DMS153 (cell line): ENCODE data around the gene ATP6V0C.

Experiments used
- DNase-seq: peaks from one replicate; lab custom pipeline; 2025; lab: John Stamatoyannopoulos, UW

ATP6V0C gene

DNA sequence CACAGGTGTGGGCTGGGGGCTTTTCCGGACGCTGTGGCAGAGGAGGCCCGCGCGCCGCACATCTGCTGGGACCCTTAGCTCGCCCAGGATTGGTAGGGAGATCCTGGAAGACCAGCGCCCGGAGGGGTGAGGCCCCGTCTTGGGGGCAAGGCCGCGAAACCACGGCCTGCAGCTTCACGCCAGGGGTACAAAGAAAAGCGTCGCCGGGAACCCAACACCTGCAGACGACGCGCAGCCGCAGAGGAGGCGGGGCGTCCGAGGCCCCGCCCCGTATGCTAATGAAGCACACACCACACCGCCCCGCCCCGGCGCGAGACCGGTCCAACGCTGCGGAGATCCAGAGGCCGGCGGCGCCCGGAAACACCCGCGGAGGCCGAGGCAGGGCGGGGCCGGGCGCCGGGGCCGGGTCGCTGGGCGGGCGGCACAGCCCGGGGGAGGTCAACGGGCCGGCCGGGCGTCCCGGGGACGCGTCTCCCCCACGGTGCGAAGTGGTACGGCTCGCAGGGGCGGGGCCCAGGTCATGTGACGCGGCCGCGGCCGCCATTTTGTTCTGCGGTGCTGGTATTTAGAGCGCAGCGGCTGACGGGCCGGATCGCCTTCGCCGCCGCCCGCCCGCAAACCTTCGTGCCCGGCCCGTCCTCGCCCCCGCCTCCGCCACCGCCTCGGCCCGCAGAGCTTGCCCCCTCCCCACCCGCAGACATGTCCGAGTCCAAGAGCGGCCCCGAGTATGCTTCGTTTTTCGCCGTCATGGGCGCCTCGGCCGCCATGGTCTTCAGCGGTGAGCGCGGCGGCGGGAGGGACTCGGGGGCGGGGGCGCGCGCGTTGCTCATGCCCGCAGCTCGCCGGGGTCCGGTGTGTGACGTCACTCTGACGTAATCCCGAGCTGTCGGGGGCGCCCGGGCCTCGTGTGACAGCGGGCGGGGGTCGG is at the start of gene ATP6V0C:
ATP6V0C (plus strand) TSS at position 548 of the 928 bp plus-strand sequence; CDS start at position 700, 152 bp downstream.
- peak; percentile 74 for DNase-seq

GRCh38 chr16:2464333-2464732 is 49.4 kb upstream of the ATP6V0C start:
- DNase-seq, result no peak

- DNase-seq, result no peak
Measured at GRCh38 chr16:2465653-2466415, 47.9 kb upstream of the ATP6V0C start.

DNA sequence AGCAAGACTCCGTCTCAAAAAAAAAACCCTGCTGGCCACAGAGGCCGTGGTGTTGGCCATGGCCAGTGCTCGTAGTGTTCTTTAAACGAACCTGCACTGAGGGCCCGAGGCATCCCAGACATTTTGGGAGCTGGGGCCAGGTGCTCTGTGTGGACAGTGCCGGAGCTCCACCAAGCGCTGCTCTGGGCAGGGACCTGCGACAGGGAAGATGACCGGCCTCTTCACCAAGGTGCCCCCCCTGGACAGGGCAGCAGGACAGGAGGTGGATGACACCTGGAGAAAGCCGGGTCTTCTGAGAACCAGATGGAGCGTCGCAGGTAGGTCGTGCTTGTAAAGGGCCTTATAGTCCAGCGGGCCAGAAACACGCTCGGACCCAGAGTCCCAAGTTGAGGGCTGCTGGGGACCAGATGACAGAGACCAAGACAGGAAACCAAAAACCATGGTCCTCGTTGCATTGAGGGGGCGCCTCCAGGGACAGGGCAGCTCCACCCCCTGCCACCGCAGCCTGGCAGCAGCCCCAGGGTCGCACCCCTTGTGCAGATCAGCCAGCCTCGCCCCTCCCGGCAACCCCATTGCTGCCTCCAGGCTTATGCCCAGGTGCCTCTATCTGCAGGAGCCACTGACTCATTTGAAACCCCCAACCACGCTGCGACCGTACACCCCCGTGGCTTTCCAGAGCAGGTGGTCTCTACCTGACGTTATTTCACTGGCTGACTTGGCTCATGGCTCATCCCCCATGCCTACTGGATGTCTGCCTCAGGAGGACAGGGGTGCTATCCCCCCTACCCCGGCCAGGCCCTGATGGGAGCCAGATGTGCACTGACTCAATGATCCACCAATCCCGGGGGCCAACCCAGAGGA is 46.9 kb upstream of the ATP6V0C start:
- no peak for DNase-seq

DNA sequence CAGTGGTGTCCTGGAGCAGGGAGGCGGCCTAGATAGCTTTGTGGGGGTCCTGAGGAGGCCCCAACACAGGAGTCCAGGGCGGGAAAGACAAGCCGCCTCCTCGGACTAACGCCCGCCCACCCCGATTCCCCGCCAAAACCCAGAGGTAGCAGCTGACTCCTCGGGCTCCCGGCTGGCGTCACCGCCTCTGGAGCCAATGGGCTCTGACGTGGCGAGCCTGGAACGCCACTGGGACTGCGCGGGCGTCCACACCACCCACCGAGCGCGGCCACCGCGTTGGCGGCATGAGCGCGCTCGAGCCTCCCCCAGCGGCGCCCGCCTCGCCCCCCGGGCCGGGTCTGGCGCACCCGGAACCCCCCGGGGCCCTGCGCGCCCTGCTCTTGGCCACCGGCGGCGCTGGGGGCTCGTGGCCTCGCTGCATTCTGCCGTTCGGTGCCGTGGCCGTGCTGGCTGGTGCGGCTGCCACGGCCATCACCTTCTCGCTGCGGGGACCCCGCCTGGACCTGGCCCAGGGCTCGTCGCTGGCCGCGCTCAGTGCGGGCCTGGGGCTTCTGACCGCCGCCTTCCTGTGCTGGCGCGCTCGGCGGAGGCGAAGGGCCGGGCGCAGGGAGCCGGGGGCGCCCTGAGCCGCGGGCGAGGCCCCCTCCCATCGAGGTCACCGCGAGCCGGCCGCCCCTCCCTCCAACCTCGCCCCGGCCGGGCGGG is 46.1 kb upstream of the ATP6V0C start:
- peak; percentile 82 for DNase-seq

DNA sequence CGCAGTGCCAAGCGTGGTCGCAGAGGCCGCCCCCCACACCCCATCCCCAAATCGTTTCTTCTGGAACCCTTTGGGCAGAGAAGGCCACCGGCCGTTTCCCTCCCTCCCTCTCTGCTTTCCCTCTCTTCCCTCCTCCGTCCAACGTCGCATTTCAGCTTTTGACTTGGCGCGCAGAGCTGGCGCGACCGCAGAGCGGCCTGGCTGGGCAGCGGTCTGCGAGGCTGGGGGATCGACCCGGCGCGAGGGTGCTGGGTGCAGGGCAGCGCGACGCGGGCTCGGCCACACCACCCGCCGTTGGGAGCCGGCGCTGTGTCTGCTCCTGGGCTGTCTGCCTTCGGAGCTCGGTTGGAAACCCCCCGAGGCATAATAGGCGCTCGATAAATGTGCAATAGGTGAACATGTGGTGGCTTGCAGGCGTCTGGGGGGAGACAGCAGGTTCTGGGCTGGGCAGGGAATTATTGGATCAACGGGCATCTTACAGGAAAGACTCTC is 45.5 kb upstream of the ATP6V0C start:
- DNase-seq, result peak; percentile 83

- peak; percentile 98 for DNase-seq
Measured at GRCh38 chr16:2468725-2469398, 44.9 kb upstream of the ATP6V0C start.

DNA sequence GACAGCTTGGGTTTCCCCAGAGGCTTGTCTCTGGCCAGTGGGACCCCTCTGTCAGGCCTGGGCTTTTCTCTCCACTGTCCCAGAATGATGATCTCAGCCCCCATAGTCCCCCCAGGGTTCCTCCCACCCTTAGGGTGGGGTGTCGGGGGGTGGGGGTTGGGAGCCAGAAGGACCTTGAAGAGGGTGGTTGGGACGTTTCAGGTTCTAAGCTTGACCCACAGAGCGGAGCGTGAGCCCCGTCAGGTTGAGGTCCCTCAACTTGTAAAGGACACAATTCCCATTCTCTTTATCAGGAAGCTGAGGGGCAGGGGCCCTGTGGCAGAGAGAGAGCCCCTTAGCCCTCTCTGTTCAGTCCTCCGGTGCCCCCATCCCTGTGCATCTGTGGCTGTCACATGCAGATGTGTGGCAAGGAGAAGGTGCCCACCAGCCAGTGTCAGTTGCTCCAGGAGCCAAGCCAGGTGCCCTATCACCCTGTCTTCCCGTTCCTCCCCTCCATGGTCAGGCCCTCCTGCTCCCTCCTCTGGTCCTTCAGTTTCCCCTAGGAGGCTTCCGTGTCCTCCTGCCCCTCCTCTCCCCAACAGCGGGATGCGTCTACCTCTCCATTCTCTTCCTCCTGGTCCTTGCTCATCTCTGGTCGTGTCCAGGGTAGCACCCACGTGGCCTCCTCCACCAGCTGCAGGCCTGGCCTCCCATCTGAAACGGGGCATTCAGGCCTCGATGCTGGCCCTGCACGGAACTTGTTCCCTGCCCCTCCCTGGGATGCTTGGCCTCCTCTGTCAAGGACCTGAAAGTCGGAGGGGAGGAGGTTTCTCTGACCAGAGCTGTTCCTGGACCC is 44.1 kb upstream of the ATP6V0C start:
- DNase-seq, result peak; percentile 40

GRCh38 chr16:2470234-2470601 is 43.5 kb upstream of the ATP6V0C start:
- no peak for DNase-seq

DNA sequence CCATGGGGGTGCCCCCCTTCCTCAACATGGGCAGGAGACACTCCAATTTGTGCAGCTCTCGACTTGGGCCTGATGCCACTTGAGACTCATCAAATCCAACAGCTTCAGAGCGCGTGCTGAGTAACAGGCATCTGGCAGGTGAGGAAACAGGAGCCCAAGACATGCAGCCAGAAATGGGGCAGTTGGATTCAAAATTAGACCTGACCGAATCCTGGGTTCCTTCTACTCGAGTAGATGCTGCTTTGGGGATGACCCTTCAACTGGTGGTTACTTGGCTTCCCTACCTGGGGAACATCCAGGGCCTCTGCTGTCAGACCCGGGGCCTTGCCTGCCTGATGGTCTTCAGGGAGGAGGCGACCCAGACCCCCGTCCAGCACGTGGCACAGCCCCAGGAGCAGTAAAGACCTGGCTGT is 43.1 kb upstream of the ATP6V0C start:
- peak; percentile 12 for DNase-seq

DNA sequence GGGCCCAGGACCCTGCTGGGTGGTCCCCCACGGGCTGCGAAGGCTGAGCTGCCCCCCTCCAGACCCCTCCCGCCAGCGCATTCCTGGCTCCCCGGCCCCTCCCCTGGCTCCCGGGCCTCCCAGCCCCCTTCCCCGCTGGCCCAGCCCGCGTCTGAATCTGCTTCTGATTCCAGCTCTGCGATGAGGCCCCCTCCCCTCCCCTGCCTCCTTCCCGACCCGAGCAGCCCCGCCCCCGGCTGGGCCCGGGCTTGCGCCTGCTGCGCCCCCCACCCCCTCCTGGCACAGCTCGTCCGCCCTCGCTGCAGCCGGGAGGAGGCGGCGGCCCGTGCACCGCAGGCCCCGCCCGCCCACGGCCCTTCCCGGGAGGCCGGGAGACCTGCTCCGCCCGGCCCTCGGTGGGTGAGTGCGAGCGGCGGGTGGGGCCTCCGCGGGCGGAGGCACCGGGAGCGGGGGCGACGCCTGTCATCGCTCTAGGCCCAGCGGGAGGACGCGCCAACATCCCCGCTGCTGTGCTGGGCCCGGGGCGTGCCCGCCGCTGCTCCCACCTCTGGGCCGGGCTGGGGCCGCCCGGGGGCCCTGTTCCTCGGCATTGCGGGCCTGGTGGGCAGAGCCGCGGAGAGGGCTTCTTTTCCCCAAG is 42.6 kb upstream of the ATP6V0C start, which contains the start of gene NTN3:
NTN3 (plus strand) TSS at position 282 of the 637 bp plus-strand sequence. CDS start 405 bp downstream, outside the sequence.
- DNase-seq, result peak; percentile 21

- no peak for DNase-seq
Measured at GRCh38 chr16:2471653-2472487, 41.9 kb upstream of the ATP6V0C start.

DNA sequence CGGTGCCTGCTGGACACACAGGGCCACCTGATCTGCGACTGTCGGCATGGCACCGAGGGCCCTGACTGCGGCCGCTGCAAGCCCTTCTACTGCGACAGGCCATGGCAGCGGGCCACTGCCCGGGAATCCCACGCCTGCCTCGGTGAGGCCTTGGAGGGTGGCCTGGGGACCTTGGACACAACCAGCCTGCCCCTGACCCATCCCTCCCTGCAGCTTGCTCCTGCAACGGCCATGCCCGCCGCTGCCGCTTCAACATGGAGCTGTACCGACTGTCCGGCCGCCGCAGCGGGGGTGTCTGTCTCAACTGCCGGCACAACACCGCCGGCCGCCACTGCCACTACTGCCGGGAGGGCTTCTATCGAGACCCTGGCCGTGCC is 41.3 kb upstream of the ATP6V0C start:
- no peak for DNase-seq

DNA sequence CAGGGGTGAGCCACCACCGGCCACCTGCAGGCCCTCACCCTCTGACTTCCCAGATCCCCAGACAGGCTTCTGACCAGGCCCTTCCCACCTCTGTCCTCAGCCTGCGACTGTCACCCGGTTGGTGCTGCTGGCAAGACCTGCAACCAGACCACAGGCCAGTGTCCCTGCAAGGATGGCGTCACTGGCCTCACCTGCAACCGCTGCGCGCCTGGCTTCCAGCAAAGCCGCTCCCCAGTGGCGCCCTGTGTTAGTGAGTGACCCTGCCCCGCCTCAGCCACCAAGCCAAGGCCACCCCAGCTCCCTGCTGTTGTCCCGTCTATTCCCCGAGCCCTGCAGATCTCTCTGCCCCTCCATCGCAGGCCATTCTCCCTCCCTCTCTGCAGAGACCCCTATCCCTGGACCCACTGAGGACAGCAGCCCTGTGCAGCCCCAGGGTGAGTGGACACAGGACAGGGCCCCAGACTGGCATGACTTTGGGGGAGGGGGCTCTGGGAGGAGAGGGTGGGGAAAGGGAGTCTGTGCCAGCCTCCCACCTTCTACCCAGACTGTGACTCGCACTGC is 40.8 kb upstream of the ATP6V0C start:
- no peak for DNase-seq

DNA sequence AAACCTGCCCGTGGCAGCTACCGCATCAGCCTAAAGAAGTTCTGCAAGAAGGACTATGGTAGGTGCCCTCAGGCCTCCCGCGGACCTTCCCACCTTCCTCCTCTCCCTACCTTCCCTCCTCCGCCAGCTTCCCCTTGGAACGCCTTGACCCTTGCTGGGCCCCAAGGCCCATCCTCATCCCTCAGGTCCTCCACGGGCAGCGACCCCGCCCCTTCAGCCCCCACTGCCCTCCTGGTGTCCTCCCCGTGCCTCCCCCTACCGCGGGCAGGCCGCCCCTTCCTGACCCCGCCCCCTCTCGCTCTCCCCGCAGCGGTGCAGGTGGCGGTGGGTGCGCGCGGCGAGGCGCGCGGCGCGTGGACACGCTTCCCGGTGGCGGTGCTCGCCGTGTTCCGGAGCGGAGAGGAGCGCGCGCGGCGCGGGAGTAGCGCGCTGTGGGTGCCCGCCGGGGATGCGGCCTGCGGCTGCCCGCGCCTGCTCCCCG is 40.3 kb upstream of the ATP6V0C start:
- no peak for DNase-seq

DNA sequence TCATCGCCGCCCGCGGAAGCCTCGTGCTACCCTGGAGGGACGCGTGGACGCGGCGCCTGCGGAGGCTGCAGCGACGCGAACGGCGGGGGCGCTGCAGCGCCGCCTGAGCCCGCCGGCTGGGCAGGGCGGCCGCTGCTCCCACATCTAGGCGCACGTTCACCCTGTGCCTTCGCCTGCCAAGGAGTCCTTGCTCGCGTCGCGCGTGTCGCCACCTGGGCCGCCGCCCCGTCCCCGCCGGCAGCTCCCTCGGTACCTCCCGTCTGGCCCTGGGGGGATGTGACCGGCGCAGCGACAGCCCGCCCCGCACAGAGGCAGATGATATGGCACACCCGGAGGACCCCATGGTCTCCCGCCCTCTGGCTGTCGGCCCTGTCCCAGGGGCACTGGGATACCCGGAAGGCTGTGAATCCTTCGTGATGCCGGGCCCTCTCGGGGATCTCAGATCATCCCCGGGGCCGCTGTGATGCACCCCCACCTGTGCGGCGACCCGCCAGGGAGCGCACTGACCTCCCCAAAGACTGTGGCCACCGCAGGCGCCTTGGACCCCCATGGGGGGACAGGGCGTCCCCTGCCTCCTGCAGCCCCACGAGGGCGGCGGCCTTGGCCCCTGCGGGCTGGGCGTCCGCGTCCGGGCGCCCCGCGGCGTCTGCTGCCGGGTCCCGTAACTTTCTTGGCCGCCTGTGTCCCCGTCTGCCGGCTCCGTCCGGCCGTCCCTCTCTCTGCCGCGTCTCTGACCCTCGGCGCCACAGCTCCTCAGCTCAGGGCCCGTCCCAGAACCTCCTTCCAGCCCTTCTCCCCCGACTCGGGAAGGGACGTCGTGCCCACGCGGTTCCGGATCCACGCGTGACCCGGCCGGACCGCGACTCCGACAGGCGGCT is 39.5 kb upstream of the ATP6V0C start:
- peak; percentile 27 for DNase-seq
